Epithelial cell of esophagus (primary cell): ENCODE data around the gene ATP8B2.

Experiments
- DNase-seq: peaks from one replicate; pipeline ENCODE4 v3.0.0; 2010; ENCODE audit warnings: low read depth
- H3K4me3 ChIP-seq: 2 replicates; pipeline ENCODE4 v1.5.1; 2011; ENCODE audit warnings: mild to moderate bottlenecking, low read length, control low read depth
- CTCF ChIP-seq: IDR thresholded peaks from 2 replicates; pipeline ENCODE4 v1.5.1; 2011; ENCODE audit warnings: low read depth, mild to moderate bottlenecking, low read length, control low read depth, inconsistent platforms; ENCODE audit not compliant: insufficient read depth; ENCODE audit errors: missing control alignments

ATP8B2 gene

GRCh38 chr1:154327466-154328317 lies 2.4 kb downstream of the ATP8B2 start:
- H3K4me3 ChIP-seq: peak overlapping the region; percentile 27
- TF ChIP-seq CTCF: no peak
- DNase-seq: peak; percentile 30

GRCh38 chr1:154328318-154329151 lies 3.2 kb downstream of the ATP8B2 start:
- peak; percentile 75 for DNase-seq
- peak overlapping the region; percentile 27 for H3K4me3 ChIP-seq
- TF ChIP-seq CTCF: no peak

- no peak for TF ChIP-seq CTCF
- H3K4me3 ChIP-seq: no peak overlapping the region
- no peak for DNase-seq
These were observed 3.8 kb downstream of the ATP8B2 start for GRCh38 chr1:154329152-154329521.

- no peak for TF ChIP-seq CTCF
- no peak for DNase-seq
- H3K4me3 ChIP-seq: no peak overlapping the region
These were observed 4.3 kb downstream of the ATP8B2 start for GRCh38 chr1:154329551-154330131.

GRCh38 chr1:154330669-154331068 lies 5.3 kb downstream of the ATP8B2 start:
- DNase-seq: no peak
- no peak for TF ChIP-seq CTCF
- no peak overlapping the region for H3K4me3 ChIP-seq

- no peak overlapping the region for H3K4me3 ChIP-seq
- DNase-seq: no peak
These were observed 9.0 kb downstream of the ATP8B2 start for GRCh38 chr1:154334079-154335024.

More at GRCh38 chr1:154334079-154335024, 9.0 kb downstream of the ATP8B2 start:
- TF ChIP-seq CTCF: no peak
